ENCODE data around the gene BTBD9. TPM values are rescaled to one million over a fixed set of nuclear protein-coding genes. Genes with fewer than 3 reads are reported as not detected.

The BTBD9 gene
- total and polyA plus RNA-seq, 2 of the 13 experiments (the other 11 are each of a cell fraction or from before 2014, with no cell fraction given): 1.2 to 3.0 TPM

- TF ChIP-seq E2F1 (CRISPR knock-in tag; IDR thresholded peaks at IDR 0.05) (no peak), MEF2D (CRISPR knock-in tag; IDR thresholded peaks at IDR 0.05) (0 out of 2 replicates have a peak, but pooled peaks have one; percentile 19), ZNF672 (CRISPR knock-in tag; IDR thresholded peaks at IDR 0.05) (no peak), RBM22 (optimal IDR thresholded peaks at IDR 0.05; ENCODE audit: low read length) (no peak), PHF20 (CRISPR knock-in tag; IDR thresholded peaks at IDR 0.05) (no peak), NCOR1 (IDR thresholded peaks at IDR 0.05; ENCODE audit: borderline replicate concordance, low read length) (no peak; the same call in 1 of the 2 replicates), ELF1 (CRISPR knock-in tag; IDR thresholded peaks at IDR 0.05) (no peak), GMEB1 (CRISPR knock-in tag; IDR thresholded peaks at IDR 0.05; ENCODE audit: borderline replicate concordance) (no peak), FOXK2 (IDR thresholded peaks at IDR 0.05) (no peak), SNAPC5 (CRISPR knock-in tag; IDR thresholded peaks at IDR 0.05; ENCODE audit: borderline replicate concordance) (no peak), ZBTB1 (CRISPR knock-in tag; IDR thresholded peaks at IDR 0.05; ENCODE audit: borderline replicate concordance) (no peak), ZNF318 (CRISPR knock-in tag; IDR thresholded peaks at IDR 0.05) (no peak), ZNF883 (CRISPR knock-in tag; IDR thresholded peaks at IDR 0.05; ENCODE audit: not compliant biosample characterization) (no peak), MIER2 (CRISPR knock-in tag; IDR thresholded peaks at IDR 0.05) (0 out of 2 replicates have a peak, but pooled peaks have one; percentile 31), ZNF383 (CRISPR knock-in tag; IDR thresholded peaks at IDR 0.05; ENCODE audit: borderline replicate concordance) (no peak), ARID3A (IDR thresholded peaks at IDR 0.05; ENCODE audit: low read depth, low read length) (peak; percentile 87), ZNF570 (CRISPR knock-in tag; IDR thresholded peaks at IDR 0.05; ENCODE audit: borderline replicate concordance) (no peak)
Measured at GRCh38 chr6:38502423-38502822, 137.3 kb downstream of the BTBD9 start (continued).
